ENCODE measurements around the gene INSM2. TPM values are rescaled to one million over a fixed set of nuclear protein-coding genes. Genes with fewer than 3 reads are reported as not detected.

Gene INSM2
- not detected for polyA plus RNA-seq (2012; ENCODE audit: missing spikeins)

DNA sequence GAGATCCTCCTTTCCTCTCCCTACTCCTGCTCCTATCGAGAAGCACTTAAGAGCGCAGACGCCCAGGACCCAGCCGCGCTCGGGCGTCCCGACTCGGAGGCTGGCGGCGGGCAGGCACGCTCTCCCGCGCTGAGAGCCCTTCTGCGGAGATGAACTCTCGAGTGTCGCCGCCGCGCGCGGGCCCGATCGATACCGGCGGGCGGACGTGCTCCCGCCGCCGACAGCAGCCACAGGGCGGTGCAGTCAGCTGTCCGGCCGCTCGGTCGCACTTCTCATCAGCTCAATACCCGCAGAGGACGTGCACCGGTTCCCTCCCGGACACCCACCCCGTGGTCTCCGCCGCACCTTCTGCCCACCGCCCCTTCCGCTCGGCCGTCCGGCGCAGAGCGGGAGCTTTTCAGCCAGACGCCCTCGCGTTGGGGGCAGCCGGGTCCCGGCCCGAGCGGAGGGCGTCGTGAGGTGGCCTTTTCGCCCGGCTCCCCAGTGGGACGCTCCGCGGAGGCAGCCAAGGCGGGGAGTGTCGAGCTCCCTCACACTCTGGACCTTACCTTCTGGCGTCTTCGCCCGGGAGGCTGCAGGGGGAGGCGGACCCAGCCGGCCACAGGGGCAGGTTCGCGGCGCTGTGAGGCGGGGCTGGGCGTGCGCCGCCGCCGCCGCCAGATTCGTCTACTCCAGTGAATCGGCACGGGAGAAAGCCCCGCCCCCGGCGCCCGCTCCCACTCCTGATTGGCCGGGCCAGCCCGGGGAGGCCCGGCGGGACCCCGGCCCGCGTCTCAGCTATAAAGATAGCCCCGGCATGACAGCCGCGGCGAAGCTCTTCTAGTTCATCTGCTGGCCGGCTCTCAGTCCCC is at the start of gene INSM2:
INSM2 (plus strand) TSS at position 808 of the 851 bp plus-strand sequence. CDS start 89 bp downstream, outside the sequence.
- FAIRE-seq (peak; percentile 46), DNase-seq (ENCODE audit: insufficient read length) (peak; percentile 40)
- no peak for TF ChIP-seq POLR2AphosphoS5 (IDR thresholded peaks at IDR 0.05; ENCODE audit: low read depth, low read length)
- TF ChIP-seq TAF1 (IDR thresholded peaks at IDR 0.05; ENCODE audit: borderline replicate concordance, low read depth, low read length): no peak
- TF ChIP-seq POLR2A (IDR thresholded peaks at IDR 0.05; ENCODE audit: low read depth, low read length): no peak

- DNase-seq (ENCODE audit: insufficient read length): no peak
- FAIRE-seq: no peak
- TF ChIP-seq TAF1 (IDR thresholded peaks at IDR 0.05; ENCODE audit: borderline replicate concordance, low read depth, low read length) (no peak), POLR2AphosphoS5 (IDR thresholded peaks at IDR 0.05; ENCODE audit: low read depth, low read length) (no peak), POLR2A (IDR thresholded peaks at IDR 0.05; ENCODE audit: low read depth, low read length) (no peak)
These were observed 41.4 kb upstream of the INSM2 start for GRCh38 chr14:35492569-35493014.

DNA sequence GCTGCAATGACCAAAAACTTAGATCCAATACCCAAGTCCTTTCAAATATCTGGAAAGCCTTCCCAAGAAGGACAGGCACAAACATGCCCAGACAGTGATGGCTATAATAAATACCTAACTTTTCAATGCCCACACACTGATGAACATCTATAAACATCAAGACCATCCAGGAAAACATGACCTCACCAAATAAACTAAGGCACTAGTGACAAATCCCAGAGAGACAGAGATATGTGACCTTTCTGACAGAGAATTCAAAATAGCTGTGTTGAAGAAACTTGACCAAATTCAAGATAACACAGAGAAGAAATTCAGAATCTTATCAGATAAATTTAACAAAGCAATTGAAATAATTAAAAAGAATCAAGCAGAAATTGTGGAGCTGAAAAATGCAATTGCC is 38.7 kb upstream of the INSM2 start:
- DNase-seq (ENCODE audit: insufficient read length): no peak
- no peak for TF ChIP-seq POLR2AphosphoS5 (IDR thresholded peaks at IDR 0.05; ENCODE audit: low read depth, low read length)
- TF ChIP-seq TAF1 (IDR thresholded peaks at IDR 0.05; ENCODE audit: borderline replicate concordance, low read depth, low read length): no peak
- TF ChIP-seq POLR2A (IDR thresholded peaks at IDR 0.05; ENCODE audit: low read depth, low read length): no peak
- no peak for FAIRE-seq

- FAIRE-seq (no peak), DNase-seq (ENCODE audit: insufficient read length) (no peak)
- TF ChIP-seq POLR2A (IDR thresholded peaks at IDR 0.05; ENCODE audit: low read depth, low read length): no peak
- no peak for TF ChIP-seq POLR2AphosphoS5 (IDR thresholded peaks at IDR 0.05; ENCODE audit: low read depth, low read length)
- no peak for TF ChIP-seq TAF1 (IDR thresholded peaks at IDR 0.05; ENCODE audit: borderline replicate concordance, low read depth, low read length)
These were observed 34.8 kb upstream of the INSM2 start for GRCh38 chr14:35499180-35499579.

DNA sequence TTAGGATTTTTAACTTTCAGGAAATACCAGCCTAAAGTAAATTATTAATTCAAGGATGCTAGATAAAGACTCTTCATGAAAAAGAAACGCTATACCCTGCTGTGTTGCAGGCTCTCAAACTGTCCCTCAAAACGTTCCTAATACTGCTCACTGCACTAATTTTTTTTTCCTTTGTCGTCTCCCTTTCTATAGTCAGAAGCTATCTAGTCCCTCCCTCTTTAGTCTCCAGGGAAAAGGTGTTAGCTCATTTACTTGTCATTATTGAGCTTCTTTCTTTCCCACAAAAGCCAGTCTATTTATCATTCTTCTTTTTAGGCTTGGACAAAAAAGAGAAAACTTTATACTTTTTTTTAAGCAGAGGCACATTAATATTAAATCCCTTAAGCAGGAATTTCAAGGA is 30.3 kb upstream of the INSM2 start:
- no peak for DNase-seq (ENCODE audit: insufficient read length)
- no peak for FAIRE-seq
- TF ChIP-seq POLR2A (IDR thresholded peaks at IDR 0.05; ENCODE audit: low read depth, low read length) (no peak), TAF1 (IDR thresholded peaks at IDR 0.05; ENCODE audit: borderline replicate concordance, low read depth, low read length) (no peak), POLR2AphosphoS5 (IDR thresholded peaks at IDR 0.05; ENCODE audit: low read depth, low read length) (no peak)

DNA sequence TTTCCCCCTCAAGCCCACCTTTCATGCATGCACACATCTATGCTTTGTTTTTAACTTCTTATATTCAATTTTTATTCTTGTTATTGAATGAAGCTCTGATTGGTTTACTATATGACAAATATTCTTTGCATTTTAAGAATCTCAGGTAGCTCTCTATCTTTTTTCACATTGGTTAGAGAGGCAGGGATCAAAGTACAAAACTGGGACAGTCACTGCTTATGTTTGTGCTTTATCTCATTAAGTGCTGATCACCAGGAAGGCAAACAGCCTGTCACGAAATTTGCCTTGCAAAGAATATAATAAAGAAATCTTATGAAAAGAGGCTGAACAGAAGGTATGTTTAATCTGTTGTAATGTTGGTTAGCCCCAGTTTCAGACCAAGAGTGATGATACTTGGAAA is 29.7 kb upstream of the INSM2 start:
- DNase-seq (ENCODE audit: insufficient read length) (no peak), FAIRE-seq (no peak)
- TF ChIP-seq POLR2A (IDR thresholded peaks at IDR 0.05; ENCODE audit: low read depth, low read length): no peak
- no peak for TF ChIP-seq POLR2AphosphoS5 (IDR thresholded peaks at IDR 0.05; ENCODE audit: low read depth, low read length)
- TF ChIP-seq TAF1 (IDR thresholded peaks at IDR 0.05; ENCODE audit: borderline replicate concordance, low read depth, low read length): no peak

DNA sequence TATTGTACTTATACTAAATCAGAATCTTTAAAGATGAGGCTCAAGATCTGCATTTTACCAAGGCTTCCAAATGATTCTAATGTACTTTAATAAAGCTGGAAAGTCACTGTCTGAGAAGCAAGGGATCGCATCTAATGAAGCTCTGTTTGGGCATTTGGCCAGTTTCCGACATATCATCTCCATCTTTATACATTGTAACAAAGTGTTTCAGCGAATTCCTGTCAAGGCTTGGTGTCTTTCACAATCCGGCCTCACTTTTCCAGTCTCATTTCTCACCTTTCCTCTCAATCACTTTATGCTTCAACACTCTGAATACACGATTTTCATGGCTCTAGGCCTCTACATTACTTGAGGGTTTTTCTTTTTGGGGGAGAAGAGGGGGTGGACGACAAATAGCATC is 27.5 kb upstream of the INSM2 start:
- no peak for TF ChIP-seq TAF1 (IDR thresholded peaks at IDR 0.05; ENCODE audit: borderline replicate concordance, low read depth, low read length)
- TF ChIP-seq POLR2AphosphoS5 (IDR thresholded peaks at IDR 0.05; ENCODE audit: low read depth, low read length): no peak
- TF ChIP-seq POLR2A (IDR thresholded peaks at IDR 0.05; ENCODE audit: low read depth, low read length): no peak
- FAIRE-seq: no peak
- DNase-seq (ENCODE audit: insufficient read length): no peak

GRCh38 chr14:35506927-35507326 is 27.0 kb upstream of the INSM2 start:
- FAIRE-seq (no peak), DNase-seq (ENCODE audit: insufficient read length) (no peak)
- no peak for TF ChIP-seq POLR2A (IDR thresholded peaks at IDR 0.05; ENCODE audit: low read depth, low read length)
- no peak for TF ChIP-seq TAF1 (IDR thresholded peaks at IDR 0.05; ENCODE audit: borderline replicate concordance, low read depth, low read length)
- TF ChIP-seq POLR2AphosphoS5 (IDR thresholded peaks at IDR 0.05; ENCODE audit: low read depth, low read length): no peak

DNA sequence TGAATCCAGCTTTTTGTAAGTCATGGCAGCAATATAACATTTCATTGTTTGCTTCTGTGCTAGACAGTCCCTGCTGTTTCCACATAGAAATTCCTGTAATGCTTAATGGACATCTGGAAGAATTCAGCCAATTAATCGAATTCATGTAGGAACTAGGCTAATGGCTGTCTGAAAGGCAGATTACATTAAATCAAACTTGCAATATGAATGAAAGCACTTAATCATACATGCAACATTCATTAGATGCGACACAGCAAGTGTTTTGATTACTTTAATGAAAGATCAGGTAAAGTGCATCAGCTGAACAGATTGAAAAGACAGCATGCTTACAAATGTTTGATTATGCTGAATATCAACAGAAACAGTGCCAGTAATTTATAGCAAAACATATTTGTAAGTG is 24.1 kb upstream of the INSM2 start:
- FAIRE-seq (no peak), DNase-seq (ENCODE audit: insufficient read length) (no peak)
- TF ChIP-seq TAF1 (IDR thresholded peaks at IDR 0.05; ENCODE audit: borderline replicate concordance, low read depth, low read length) (no peak), POLR2AphosphoS5 (IDR thresholded peaks at IDR 0.05; ENCODE audit: low read depth, low read length) (no peak), POLR2A (IDR thresholded peaks at IDR 0.05; ENCODE audit: low read depth, low read length) (no peak)

GRCh38 chr14:35512765-35513164 is 21.2 kb upstream of the INSM2 start:
- DNase-seq (ENCODE audit: insufficient read length): no peak
- no peak for FAIRE-seq
- TF ChIP-seq POLR2AphosphoS5 (IDR thresholded peaks at IDR 0.05; ENCODE audit: low read depth, low read length) (no peak), TAF1 (IDR thresholded peaks at IDR 0.05; ENCODE audit: borderline replicate concordance, low read depth, low read length) (no peak), POLR2A (IDR thresholded peaks at IDR 0.05; ENCODE audit: low read depth, low read length) (no peak)

DNA sequence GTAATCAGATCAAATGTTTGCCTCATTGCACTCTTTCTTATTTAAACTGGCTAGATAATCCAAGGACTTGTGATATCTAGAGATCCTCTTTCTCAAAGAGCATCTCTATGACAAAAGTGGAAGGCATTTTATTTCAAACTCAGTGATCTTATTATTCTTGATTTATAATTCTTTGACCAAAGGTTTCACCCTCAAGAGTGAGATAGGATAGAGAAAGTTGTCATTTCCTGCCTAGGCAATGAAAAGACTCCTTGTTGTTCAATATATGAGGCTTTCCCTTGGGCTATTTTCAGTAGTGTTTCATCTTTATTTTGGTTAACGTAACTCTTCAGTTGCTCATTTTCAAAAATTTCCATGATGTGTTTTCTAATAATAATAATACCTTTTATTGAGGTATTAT is 18.0 kb upstream of the INSM2 start:
- FAIRE-seq (no peak), DNase-seq (ENCODE audit: insufficient read length) (no peak)
- TF ChIP-seq POLR2AphosphoS5 (IDR thresholded peaks at IDR 0.05; ENCODE audit: low read depth, low read length) (no peak), TAF1 (IDR thresholded peaks at IDR 0.05; ENCODE audit: borderline replicate concordance, low read depth, low read length) (no peak), POLR2A (IDR thresholded peaks at IDR 0.05; ENCODE audit: low read depth, low read length) (no peak)

- DNase-seq (ENCODE audit: insufficient read length) (no peak), FAIRE-seq (no peak)
- TF ChIP-seq POLR2A (IDR thresholded peaks at IDR 0.05; ENCODE audit: low read depth, low read length) (no peak), POLR2AphosphoS5 (IDR thresholded peaks at IDR 0.05; ENCODE audit: low read depth, low read length) (no peak), TAF1 (IDR thresholded peaks at IDR 0.05; ENCODE audit: borderline replicate concordance, low read depth, low read length) (no peak)
These were observed 14.0 kb upstream of the INSM2 start for GRCh38 chr14:35519986-35520385.
